K562 (cell line): ENCODE measurements around the gene TBC1D25.

Experiments used
- CEBPZ ChIP-seq: fragments of 150-350 bp; IDR thresholded peaks from 2 replicates; pipeline ENCODE4 v1.6.1; 2014; ENCODE audit warnings: low read depth, mild to moderate bottlenecking, low read length, borderline replicate concordance
- L3MBTL2 ChIP-seq: fragments of 450-650 bp; IDR thresholded peaks from 2 replicates; pipeline ENCODE4 v1.6.1; 2016; ENCODE audit warnings: mild to moderate bottlenecking, moderate library complexity
- NR2C2 ChIP-seq, 2 experiments: fragments of 200-800 bp in 1 of 2; sonication (Bioruptor generic) in 1 of 2; sonication (generic) in 1 of 2; formaldehyde crosslinking in 1 of 2; IDR thresholded peaks; 2 replicates each; pipeline versions ENCODE4 v1.6.1 to v1.8.0; 2016 to 2022; ENCODE audit warnings: mild to moderate bottlenecking in 1 of 2, missing compliant biosample characterization in 1 of 2, missing genetic modification characterization in 1 of 2, missing genetic modification reagents in 1 of 2
- PCBP1 ChIP-seq: fragments of 200-400 bp; formaldehyde crosslinking; IDR thresholded peaks from 2 replicates; pipeline ENCODE4 v1.6.1; 2018; ENCODE audit warnings: mild to moderate bottlenecking, low read depth, low read length; ENCODE audit not compliant: poor library complexity, severe bottlenecking
- RBBP5 ChIP-seq: fragments of 200-600 bp; sonication (generic); IDR thresholded peaks from 2 replicates; pipeline ENCODE4 v1.6.1; 2012; ENCODE audit warnings: borderline replicate concordance, mild to moderate bottlenecking, low read length, control low read depth, inconsistent platforms; ENCODE audit not compliant: insufficient read depth, poor library complexity, severe bottlenecking
- SIX5 ChIP-seq, 2 experiments: IDR thresholded peaks; 2 replicates each; pipeline ENCODE4 v1.6.1; 2011; ENCODE audit warnings: low read length in 2 of 2, borderline replicate concordance in 1 of 2, low read depth in 1 of 2, mild to moderate bottlenecking in 1 of 2, moderate library complexity in 1 of 2; ENCODE audit not compliant: insufficient read depth in 1 of 2
- STAG1 ChIP-seq: sonication (generic); formaldehyde crosslinking; IDR thresholded peaks from 2 replicates; pipeline ENCODE4 v1.5.0; 2020; ENCODE audit warnings: missing genetic modification reagents, borderline replicate concordance
- ZNF239 ChIP-seq: fragments of 250-450 bp; sonication (Bioruptor Pico); IDR thresholded peaks from 2 replicates; pipeline ENCODE4 v1.4.0; 2020; ENCODE audit warnings: mild to moderate bottlenecking
- ZNF24 ChIP-seq: fragments of 450-650 bp; IDR thresholded peaks from 2 replicates; pipeline ENCODE4 v1.6.1; 2016

GRCh38 chrX:48601741-48602394, 62.4 kb downstream of the TBC1D25 start:
- TF ChIP-seq ZNF24 = no peak
- no peak for TF ChIP-seq PCBP1
- TF ChIP-seq ZNF239 (CRISPR knock-in tag) = no peak
- no peak for TF ChIP-seq SIX5 (IDR thresholded peaks at IDR 0.05; ENCODE audit: borderline replicate concordance in 1 of 2, insufficient read depth in 1 of 2, low read depth in 1 of 2, low read length in 2 of 2)
- no peak for TF ChIP-seq CEBPZ
- no peak for TF ChIP-seq RBBP5
- TF ChIP-seq STAG1 (CRISPR knock-in tag) = no peak
- TF ChIP-seq L3MBTL2 = no peak
- no peak for TF ChIP-seq NR2C2 (CRISPR knock-in tag; IDR thresholded peaks at IDR 0.05)
- TF ChIP-seq NR2C2 (tag; IDR thresholded peaks at IDR 0.05) = no peak
